K562 (cell line): ENCODE results near the gene ADORA2B. TPM values are rescaled to one million over a fixed set of nuclear protein-coding genes. Genes with fewer than 3 reads are reported as not detected.

Experiments used
- ATF1 ChIP-seq, 2 experiments: fragments of 450-650 bp in 1 of 2; IDR thresholded peaks; 2 replicates each; pipeline ENCODE4 v1.6.1; 2016; ENCODE audit warnings: missing compliant biosample characterization in 1 of 2, missing genetic modification characterization in 1 of 2
- CBX3 ChIP-seq, 2 experiments: IDR thresholded peaks; 1 replicate in 1 of 2; 2 replicates in 1 of 2; pipeline ENCODE4 v1.6.1; 2012; ENCODE audit warnings: inconsistent platforms in 2 of 2, low read length in 2 of 2, borderline replicate concordance in 1 of 2, control low read depth in 1 of 2
- CLOCK ChIP-seq: fragments of 250-450 bp; sonication (Bioruptor Pico); IDR thresholded peaks from 2 replicates; pipeline ENCODE4 v1.4.0; 2020; ENCODE audit warnings: mild to moderate bottlenecking, moderate library complexity, borderline replicate concordance
- DEAF1 ChIP-seq: fragments of 450-650 bp; formaldehyde crosslinking; IDR thresholded peaks from 2 replicates; pipeline ENCODE4 v1.4.0; 2020; ENCODE audit warnings: mild to moderate bottlenecking, moderate library complexity
- ILF3 ChIP-seq: fragments of 450-650 bp; IDR thresholded peaks from 2 replicates; pipeline ENCODE4 v1.6.1; 2018; ENCODE audit warnings: antibody characterized with exemption, mild to moderate bottlenecking, moderate library complexity, borderline replicate concordance
- MAFF ChIP-seq: IDR thresholded peaks from 2 replicates; pipeline ENCODE4 v1.6.1; 2012; ENCODE audit warnings: low read length, improper control_type of control experiment
- MBD2 ChIP-seq: sonication (generic); IDR thresholded peaks from 2 replicates; pipeline ENCODE4 v1.6.1; 2016; ENCODE audit warnings: low read depth, borderline replicate concordance
- NBN ChIP-seq: fragments of 450-650 bp; IDR thresholded peaks from 2 replicates; pipeline ENCODE4 v1.6.1; 2016; ENCODE audit warnings: low read depth, mild to moderate bottlenecking
- PHB ChIP-seq: fragments of 250-450 bp; sonication (Bioruptor Pico); IDR thresholded peaks from 2 replicates; pipeline ENCODE4 v1.5.0; 2021
- SMAD1 ChIP-seq: fragments of 150-350 bp; IDR thresholded peaks from 2 replicates; pipeline ENCODE4 v1.6.1; 2014; ENCODE audit warnings: low read length, low read depth; ENCODE audit not compliant: partially characterized antibody
- SMARCC2 ChIP-seq: fragments of 450-650 bp; IDR thresholded peaks from 2 replicates; pipeline ENCODE4 v1.6.1; 2017; ENCODE audit warnings: antibody characterized with exemption, moderate library complexity, mild to moderate bottlenecking, low read depth
- SOX6 ChIP-seq: fragments of 450-650 bp; IDR thresholded peaks from 2 replicates; pipeline ENCODE4 v1.6.1; 2014; ENCODE audit warnings: mild to moderate bottlenecking
- TARDBP ChIP-seq: fragments of 450-650 bp; IDR thresholded peaks from 2 replicates; pipeline ENCODE4 v1.6.1; 2016
- TBP ChIP-seq: optimal IDR thresholded peaks from 2 replicates; pipeline ENCODE3; 2011; ENCODE audit warnings: low read depth, low read length, improper control_type of control experiment
- ZNF589 ChIP-seq: fragments of 200-800 bp; sonication (Bioruptor generic); IDR thresholded peaks from 2 replicates; pipeline ENCODE4 v1.6.1; 2016; ENCODE audit warnings: low read depth, missing genetic modification characterization, missing compliant biosample characterization
- ZNF644 ChIP-seq: fragments of 200-800 bp; sonication (Bioruptor generic); IDR thresholded peaks from 2 replicates; pipeline ENCODE4 v1.6.1; 2016; ENCODE audit warnings: low read depth, missing genetic modification characterization, missing compliant biosample characterization
- polyA plus RNA-seq, 8 experiments: library from polyadenylated mRNA; depleted of rRNA in 4 of 8; stranded (reverse) in 5 of 8; unstranded in 3 of 8; fragments of >200 nt; fragmentation: Nextera tagmentation in 2 of 8; fragmentation: Illumina TruSeq in 1 of 8; extraction: Ambion mirVana in 2 of 8; extraction: Trizol in 1 of 8; gene quantifications; 2 replicates each; pipeline versions ENCODE4 v1.2.1 to v1.2.3, GENCODE V29; 2011 to 2014; ENCODE audit warnings: inconsistent platforms in 1 of 8, missing spikeins in 1 of 8
- total RNA-seq, 7 experiments: library from RNA; depleted of rRNA in 6 of 7; stranded (reverse); fragments of >200 nt in 6 of 7; fragmentation: Illumina TruSeq in 2 of 7; extraction: Trizol in 2 of 7; gene quantifications; 2 replicates each; pipeline versions ENCODE4 v1.2.1 to v1.2.3, GENCODE V29; 2011 to 2021; ENCODE audit warnings: low replicate concordance in 1 of 7
- TF ChIP-seq, protein P1 (sequence below): fragments of 450-650 bp; IDR thresholded peaks from 2 replicates; pipeline ENCODE4 v1.7.1; 2018; ENCODE audit warnings: mild to moderate bottlenecking, low read depth; ENCODE audit not compliant: partially characterized antibody
- TF ChIP-seq, protein P2 (sequence below): fragments of 250-450 bp; sonication (Bioruptor Pico); IDR thresholded peaks from 2 replicates; pipeline ENCODE4 v1.5.0; 2021; ENCODE audit warnings: mild to moderate bottlenecking, borderline replicate concordance

Gene ADORA2B
- total and polyA plus RNA-seq, 9 of the 15 experiments (the other 6 are each of a cell fraction or from before 2014, with no cell fraction given): 6.4 to 16.6 (median 10.5) TPM

GRCh38 chr17:15999141-15999973 lies 54.4 kb downstream of the ADORA2B start, which contains the start of the genes TTC19 and ZSWIM7 (continued):
- TF ChIP-seq, protein P1, sequence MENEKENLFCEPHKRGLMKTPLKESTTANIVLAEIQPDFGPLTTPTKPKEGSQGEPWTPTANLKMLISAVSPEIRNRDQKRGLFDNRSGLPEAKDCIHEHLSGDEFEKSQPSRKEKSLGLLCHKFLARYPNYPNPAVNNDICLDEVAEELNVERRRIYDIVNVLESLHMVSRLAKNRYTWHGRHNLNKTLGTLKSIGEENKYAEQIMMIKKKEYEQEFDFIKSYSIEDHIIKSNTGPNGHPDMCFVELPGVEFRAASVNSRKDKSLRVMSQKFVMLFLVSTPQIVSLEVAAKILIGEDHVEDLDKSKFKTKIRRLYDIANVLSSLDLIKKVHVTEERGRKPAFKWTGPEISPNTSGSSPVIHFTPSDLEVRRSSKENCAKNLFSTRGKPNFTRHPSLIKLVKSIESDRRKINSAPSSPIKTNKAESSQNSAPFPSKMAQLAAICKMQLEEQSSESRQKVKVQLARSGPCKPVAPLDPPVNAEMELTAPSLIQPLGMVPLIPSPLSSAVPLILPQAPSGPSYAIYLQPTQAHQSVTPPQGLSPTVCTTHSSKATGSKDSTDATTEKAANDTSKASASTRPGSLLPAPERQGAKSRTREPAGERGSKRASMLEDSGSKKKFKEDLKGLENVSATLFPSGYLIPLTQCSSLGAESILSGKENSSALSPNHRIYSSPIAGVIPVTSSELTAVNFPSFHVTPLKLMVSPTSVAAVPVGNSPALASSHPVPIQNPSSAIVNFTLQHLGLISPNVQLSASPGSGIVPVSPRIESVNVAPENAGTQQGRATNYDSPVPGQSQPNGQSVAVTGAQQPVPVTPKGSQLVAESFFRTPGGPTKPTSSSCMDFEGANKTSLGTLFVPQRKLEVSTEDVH: no peak
- no peak for TF ChIP-seq ILF3
- TF ChIP-seq TARDBP: peak; percentile 85
- TF ChIP-seq, protein P2, sequence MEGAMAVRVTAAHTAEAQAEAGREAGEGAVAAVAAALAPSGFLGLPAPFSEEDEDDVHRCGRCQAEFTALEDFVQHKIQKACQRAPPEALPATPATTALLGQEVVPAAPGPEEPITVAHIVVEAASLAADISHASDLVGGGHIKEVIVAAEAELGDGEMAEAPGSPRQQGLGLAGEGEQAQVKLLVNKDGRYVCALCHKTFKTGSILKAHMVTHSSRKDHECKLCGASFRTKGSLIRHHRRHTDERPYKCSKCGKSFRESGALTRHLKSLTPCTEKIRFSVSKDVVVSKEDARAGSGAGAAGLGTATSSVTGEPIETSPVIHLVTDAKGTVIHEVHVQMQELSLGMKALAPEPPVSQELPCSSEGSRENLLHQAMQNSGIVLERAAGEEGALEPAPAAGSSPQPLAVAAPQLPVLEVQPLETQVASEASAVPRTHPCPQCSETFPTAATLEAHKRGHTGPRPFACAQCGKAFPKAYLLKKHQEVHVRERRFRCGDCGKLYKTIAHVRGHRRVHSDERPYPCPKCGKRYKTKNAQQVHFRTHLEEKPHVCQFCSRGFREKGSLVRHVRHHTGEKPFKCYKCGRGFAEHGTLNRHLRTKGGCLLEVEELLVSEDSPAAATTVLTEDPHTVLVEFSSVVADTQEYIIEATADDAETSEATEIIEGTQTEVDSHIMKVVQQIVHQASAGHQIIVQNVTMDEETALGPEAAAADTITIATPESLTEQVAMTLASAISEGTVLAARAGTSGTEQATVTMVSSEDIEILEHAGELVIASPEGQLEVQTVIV (CRISPR knock-in tag): no peak
- peak; percentile 65 for TF ChIP-seq SOX6
- TF ChIP-seq PHB (CRISPR knock-in tag): no peak
- TF ChIP-seq CLOCK (CRISPR knock-in tag): no peak
- TF ChIP-seq SMAD1: peak; percentile 19
- TF ChIP-seq SMARCC2: no peak
- TF ChIP-seq ATF1 (CRISPR knock-in tag; IDR thresholded peaks at IDR 0.05): peak; percentile 85
- peak; percentile 98 for TF ChIP-seq ATF1 (tag; IDR thresholded peaks at IDR 0.05)
- 0 out of 3 replicates have a peak, but pooled peaks of 1 of the 2 experiments have one; percentile 11 for TF ChIP-seq CBX3 (IDR thresholded peaks at IDR 0.05; ENCODE audit: borderline replicate concordance in 1 of 2, low read length in 2 of 2)
- TF ChIP-seq MAFF: no peak
- TF ChIP-seq DEAF1 (CRISPR knock-in tag): no peak
- TF ChIP-seq MBD2: peak; percentile 49; the same call in 1 of the 2 replicates
- peak; percentile 79; the same call in 1 of the 2 replicates for TF ChIP-seq NBN
- TF ChIP-seq TBP: peak; percentile 81
- TF ChIP-seq ZNF589 (CRISPR knock-in tag): 0 out of 2 replicates have a peak, but pooled peaks have one; percentile 56
- TF ChIP-seq ZNF644 (tag): no peak
